Stimulated activated naive CD8-positive, alpha-beta T cell treated with anti-CD3 and anti-CD28 coated beads, Interleukin-15, Interleukin-2, amounts not matched to agents 100 ng/mL and 50 ng/mL, for 24 hours (primary cell): Measurements from ENCODE around the gene CDH13.

ENCODE experiments used
- H3K27ac Mint-ChIP-seq: one replicate; pipeline ENCODE4 v1.8.0; 2021; ENCODE audit warnings: mild to moderate bottlenecking, mixed read lengths
- H3K27me3 Mint-ChIP-seq: one replicate; pipeline ENCODE4 v1.8.0; 2021; ENCODE audit warnings: mixed read lengths
- H3K36me3 Mint-ChIP-seq: one replicate; pipeline ENCODE4 v1.8.0; 2021; ENCODE audit warnings: low read depth, mixed read lengths
- H3K4me1 Mint-ChIP-seq: one replicate; pipeline ENCODE4 v1.8.0; 2021; ENCODE audit warnings: low read depth, mixed read lengths
- H3K4me3 Mint-ChIP-seq: one replicate; pipeline ENCODE4 v1.8.0; 2021; ENCODE audit warnings: mild to moderate bottlenecking, mixed read lengths
- H3K9me3 Mint-ChIP-seq: one replicate; pipeline ENCODE4 v1.8.0; 2021; ENCODE audit warnings: mixed read lengths

CDH13 gene

GRCh38 chr16:82957212-82957611, 330.4 kb downstream of the CDH13 start:
- Mint-ChIP-seq H3K4me3 (no peak overlapping the region), H3K9me3 (no peaks in the 10 kb centered on the region), H3K27ac (no peak overlapping the region), H3K36me3 (no peaks in the 10 kb centered on the region), H3K4me1 (no peaks in the 10 kb centered on the region), H3K27me3 (no peaks in the 10 kb centered on the region)

- no peaks in the 10 kb centered on the region for H3K27me3 Mint-ChIP-seq
- H3K36me3 Mint-ChIP-seq, result no peaks in the 10 kb centered on the region
- H3K4me1 Mint-ChIP-seq, result no peaks in the 10 kb centered on the region
- no peaks in the 10 kb centered on the region for H3K9me3 Mint-ChIP-seq
- H3K4me3 Mint-ChIP-seq, result no peak overlapping the region
- H3K27ac Mint-ChIP-seq, result no peak overlapping the region
These were observed 334.1 kb downstream of the CDH13 start for GRCh38 chr16:82960918-82961317.

- Mint-ChIP-seq H3K9me3 (no peaks in the 10 kb centered on the region), H3K27me3 (no peaks in the 10 kb centered on the region), H3K4me3 (no peak overlapping the region), H3K4me1 (no peaks in the 10 kb centered on the region), H3K36me3 (no peaks in the 10 kb centered on the region), H3K27ac (no peak overlapping the region)
These were observed 336.9 kb downstream of the CDH13 start for GRCh38 chr16:82963653-82964052.

- no peaks in the 10 kb centered on the region for H3K27me3 Mint-ChIP-seq
- no peak overlapping the region for H3K4me3 Mint-ChIP-seq
- no peaks in the 10 kb centered on the region for H3K4me1 Mint-ChIP-seq
- no peaks in the 10 kb centered on the region for H3K36me3 Mint-ChIP-seq
- H3K27ac Mint-ChIP-seq, result no peak overlapping the region
- peaks cover under 1% of the 10 kb centered on the region for H3K9me3 Mint-ChIP-seq
These were observed 339.0 kb downstream of the CDH13 start for GRCh38 chr16:82965808-82966207.

- H3K27ac Mint-ChIP-seq, result no peak overlapping the region
- H3K36me3 Mint-ChIP-seq, result no peaks in the 10 kb centered on the region
- peaks cover 6% of the 10 kb centered on the region for H3K9me3 Mint-ChIP-seq
- no peak overlapping the region for H3K4me3 Mint-ChIP-seq
- H3K27me3 Mint-ChIP-seq, result no peaks in the 10 kb centered on the region
- H3K4me1 Mint-ChIP-seq, result no peaks in the 10 kb centered on the region
These were observed 340.7 kb downstream of the CDH13 start for GRCh38 chr16:82967424-82967823.

GRCh38 chr16:82971126-82971525, 344.4 kb downstream of the CDH13 start:
- peaks cover 15% of the 10 kb centered on the region for H3K9me3 Mint-ChIP-seq
- no peaks in the 10 kb centered on the region for H3K36me3 Mint-ChIP-seq
- no peak overlapping the region for H3K4me3 Mint-ChIP-seq
- H3K4me1 Mint-ChIP-seq, result no peaks in the 10 kb centered on the region
- no peak overlapping the region for H3K27ac Mint-ChIP-seq
- no peaks in the 10 kb centered on the region for H3K27me3 Mint-ChIP-seq

- no peaks in the 10 kb centered on the region for H3K36me3 Mint-ChIP-seq
- H3K27me3 Mint-ChIP-seq, result no peaks in the 10 kb centered on the region
- H3K4me1 Mint-ChIP-seq, result no peaks in the 10 kb centered on the region
- H3K9me3 Mint-ChIP-seq, result peaks cover 15% of the 10 kb centered on the region
- H3K4me3 Mint-ChIP-seq, result no peak overlapping the region
- H3K27ac Mint-ChIP-seq, result no peak overlapping the region
These were observed 345.7 kb downstream of the CDH13 start for GRCh38 chr16:82972331-82972919.

- H3K27me3 Mint-ChIP-seq, result no peaks in the 10 kb centered on the region
- H3K9me3 Mint-ChIP-seq, result peaks cover 3% of the 10 kb centered on the region
- no peak overlapping the region for H3K27ac Mint-ChIP-seq
- H3K36me3 Mint-ChIP-seq, result no peaks in the 10 kb centered on the region
- no peak overlapping the region for H3K4me3 Mint-ChIP-seq
- no peaks in the 10 kb centered on the region for H3K4me1 Mint-ChIP-seq
These were observed 352.8 kb downstream of the CDH13 start for GRCh38 chr16:82979406-82980111.

- H3K9me3 Mint-ChIP-seq, result peaks cover 1% of the 10 kb centered on the region
- H3K4me3 Mint-ChIP-seq, result no peak overlapping the region
- H3K4me1 Mint-ChIP-seq, result no peaks in the 10 kb centered on the region
- H3K27me3 Mint-ChIP-seq, result no peaks in the 10 kb centered on the region
- no peak overlapping the region for H3K27ac Mint-ChIP-seq
- H3K36me3 Mint-ChIP-seq, result no peaks in the 10 kb centered on the region
These were observed 354.0 kb downstream of the CDH13 start for GRCh38 chr16:82980810-82981209.

GRCh38 chr16:82987767-82988166, 361.0 kb downstream of the CDH13 start:
- Mint-ChIP-seq H3K27me3 (no peaks in the 10 kb centered on the region), H3K9me3 (no peaks in the 10 kb centered on the region), H3K27ac (no peak overlapping the region), H3K36me3 (no peaks in the 10 kb centered on the region), H3K4me1 (no peaks in the 10 kb centered on the region), H3K4me3 (no peak overlapping the region)

- H3K36me3 Mint-ChIP-seq, result no peaks in the 10 kb centered on the region
- H3K27me3 Mint-ChIP-seq, result no peaks in the 10 kb centered on the region
- H3K9me3 Mint-ChIP-seq, result no peaks in the 10 kb centered on the region
- H3K4me1 Mint-ChIP-seq, result no peaks in the 10 kb centered on the region
- H3K4me3 Mint-ChIP-seq, result no peak overlapping the region
- H3K27ac Mint-ChIP-seq, result no peak overlapping the region
These were observed 363.4 kb downstream of the CDH13 start for GRCh38 chr16:82990155-82990554.

GRCh38 chr16:82991410-82991809, 364.6 kb downstream of the CDH13 start:
- Mint-ChIP-seq H3K4me3 (no peak overlapping the region), H3K9me3 (no peaks in the 10 kb centered on the region), H3K36me3 (no peaks in the 10 kb centered on the region), H3K27ac (no peak overlapping the region), H3K27me3 (no peaks in the 10 kb centered on the region), H3K4me1 (no peaks in the 10 kb centered on the region)

- Mint-ChIP-seq H3K4me3 (no peak overlapping the region), H3K4me1 (no peaks in the 10 kb centered on the region), H3K36me3 (no peaks in the 10 kb centered on the region), H3K27ac (no peak overlapping the region), H3K27me3 (no peaks in the 10 kb centered on the region), H3K9me3 (no peaks in the 10 kb centered on the region)
These were observed 365.4 kb downstream of the CDH13 start for GRCh38 chr16:82991966-82992675.

- Mint-ChIP-seq H3K9me3 (no peaks in the 10 kb centered on the region), H3K4me1 (no peaks in the 10 kb centered on the region), H3K4me3 (no peak overlapping the region), H3K27me3 (no peaks in the 10 kb centered on the region), H3K36me3 (no peaks in the 10 kb centered on the region), H3K27ac (no peak overlapping the region)
These were observed 366.0 kb downstream of the CDH13 start for GRCh38 chr16:82992786-82993185.

- H3K27me3 Mint-ChIP-seq, result no peaks in the 10 kb centered on the region
- no peaks in the 10 kb centered on the region for H3K36me3 Mint-ChIP-seq
- no peaks in the 10 kb centered on the region for H3K4me1 Mint-ChIP-seq
- no peaks in the 10 kb centered on the region for H3K9me3 Mint-ChIP-seq
- no peak overlapping the region for H3K4me3 Mint-ChIP-seq
- H3K27ac Mint-ChIP-seq, result no peak overlapping the region
These were observed 366.6 kb downstream of the CDH13 start for GRCh38 chr16:82993415-82993814.
